ENCODE data around the gene TMEM238L.

Gene TMEM238L

DNA sequence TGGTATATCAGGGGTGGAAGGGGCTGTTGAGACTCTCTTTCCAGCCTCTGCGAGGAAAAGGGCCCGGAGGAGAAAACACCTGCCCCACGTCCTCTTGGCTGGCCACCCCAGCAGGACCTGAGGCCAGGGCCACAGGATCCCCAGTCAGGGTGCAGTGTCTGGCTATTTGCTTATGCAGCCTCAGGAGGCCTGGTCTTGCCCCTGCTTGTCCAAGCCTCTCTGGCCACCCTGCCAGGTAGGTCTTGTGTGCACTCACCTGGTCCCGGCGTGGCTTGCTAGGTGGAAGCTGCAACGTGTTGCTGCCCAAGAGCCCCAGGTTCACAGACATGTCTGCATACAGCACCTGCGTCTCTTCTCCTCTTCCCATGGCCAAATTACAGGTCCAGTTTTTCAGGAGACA, 549 bp downstream of the TMEM238L start:
- no peak for DNase-seq

GRCh38 chr17:10802496-10803284, 1.2 kb downstream of the TMEM238L start:
- DNase-seq, result no peak

DNA sequence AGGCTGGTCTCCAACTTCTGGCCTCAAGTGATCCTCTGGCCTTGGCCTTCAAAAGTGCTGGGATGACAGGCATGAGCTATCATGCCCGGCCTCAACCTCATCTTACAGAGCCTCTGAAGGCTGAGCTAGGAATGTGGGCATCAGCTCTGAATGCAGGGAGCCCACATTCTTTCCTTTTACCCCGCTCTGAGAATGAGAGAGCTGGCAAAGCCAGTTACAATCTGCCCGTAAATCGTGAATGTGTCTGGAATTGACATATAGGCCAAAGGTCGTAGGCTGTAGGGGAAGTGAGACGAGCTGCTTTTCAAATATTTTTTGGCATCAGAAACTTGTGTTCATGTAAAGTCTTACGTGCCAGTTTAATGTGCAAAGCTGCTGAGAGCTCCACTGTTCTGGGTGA, 4.5 kb downstream of the TMEM238L start:
- no peak for DNase-seq

DNA sequence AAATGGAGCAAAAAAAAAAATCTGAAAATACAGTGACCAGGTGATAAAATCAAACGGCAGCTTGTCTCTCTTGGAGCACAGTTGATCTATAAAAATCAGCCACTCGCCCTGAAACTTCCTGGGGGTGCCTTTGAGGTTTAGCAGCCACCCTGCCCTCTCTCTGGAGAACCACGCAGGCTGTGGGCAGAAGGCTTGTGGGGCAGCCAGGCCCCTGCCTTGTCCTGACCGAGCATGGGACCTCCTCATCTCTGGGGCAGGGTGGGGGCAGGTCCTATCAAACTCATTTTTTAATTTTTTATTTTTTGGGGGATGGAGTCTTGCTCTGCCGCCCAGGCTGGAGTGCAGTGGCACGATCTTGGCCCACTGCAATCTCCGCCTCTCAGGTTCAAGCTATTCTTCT, 5.0 kb downstream of the TMEM238L start:
- no peak for DNase-seq

- DNase-seq, result no peak
These were observed 5.6 kb downstream of the TMEM238L start for GRCh38 chr17:10798332-10798749.

DNA sequence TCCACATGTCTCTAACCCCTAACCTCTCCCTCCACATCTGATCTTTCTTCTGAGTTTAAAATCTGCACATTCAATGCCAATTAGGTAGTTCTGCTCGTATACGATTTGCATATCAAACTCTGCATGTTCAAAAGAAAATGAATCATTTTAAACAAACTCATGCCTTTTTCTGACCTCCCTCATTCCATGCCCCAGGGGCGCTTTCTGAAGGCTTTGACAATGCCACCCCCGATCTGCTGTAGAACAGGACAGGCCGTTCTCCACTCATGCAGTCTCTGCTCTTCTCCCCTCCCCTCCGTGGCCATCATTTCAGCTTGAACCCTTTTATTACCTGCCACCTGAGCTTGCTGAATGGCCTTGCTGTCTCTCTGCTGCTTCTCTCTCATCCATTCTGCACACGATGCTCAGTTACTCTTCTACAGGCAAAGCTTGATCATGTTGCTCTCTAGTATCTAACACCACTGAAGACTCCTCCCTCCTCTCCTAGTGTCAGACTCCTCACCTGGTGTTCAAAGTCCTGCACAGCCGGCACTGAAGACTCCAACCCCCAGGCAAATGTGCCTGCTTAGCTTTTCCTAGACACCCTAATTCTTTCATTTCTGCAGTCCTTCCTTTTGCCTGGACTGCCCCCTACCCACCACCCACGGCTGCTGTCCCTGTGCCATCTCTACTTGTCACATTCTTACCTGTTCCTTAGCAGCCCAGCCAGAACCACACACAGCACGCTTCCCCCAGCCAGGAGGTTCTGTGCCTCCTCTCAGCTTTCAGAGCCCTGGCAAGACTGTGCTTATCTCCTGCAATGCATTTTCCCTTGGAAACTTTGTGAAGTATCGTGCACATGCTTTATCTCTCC, 6.2 kb downstream of the TMEM238L start:
- DNase-seq, result no peak

DNA sequence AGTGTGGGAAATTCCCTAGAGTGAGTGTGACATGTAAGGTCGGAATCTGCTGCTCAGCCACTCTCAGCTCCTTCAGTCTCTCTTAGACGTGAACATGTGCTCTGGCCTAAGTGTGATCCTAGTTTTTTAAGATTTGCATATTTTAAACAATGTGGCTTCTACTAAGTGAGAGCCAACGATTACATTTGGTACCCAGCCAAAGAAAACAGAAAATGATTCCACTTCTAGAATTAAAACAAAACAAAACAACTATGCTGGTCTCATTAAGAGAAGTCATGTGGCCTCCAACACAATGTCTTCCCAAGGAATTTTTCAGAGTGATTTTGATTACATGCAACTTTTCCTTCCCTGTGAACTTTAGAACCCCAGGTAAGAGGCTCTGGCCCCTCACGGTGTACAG, 10.1 kb downstream of the TMEM238L start:
- DNase-seq, result no peak

GRCh38 chr17:10793256-10793655, 10.6 kb downstream of the TMEM238L start:
- no peak for DNase-seq

DNA sequence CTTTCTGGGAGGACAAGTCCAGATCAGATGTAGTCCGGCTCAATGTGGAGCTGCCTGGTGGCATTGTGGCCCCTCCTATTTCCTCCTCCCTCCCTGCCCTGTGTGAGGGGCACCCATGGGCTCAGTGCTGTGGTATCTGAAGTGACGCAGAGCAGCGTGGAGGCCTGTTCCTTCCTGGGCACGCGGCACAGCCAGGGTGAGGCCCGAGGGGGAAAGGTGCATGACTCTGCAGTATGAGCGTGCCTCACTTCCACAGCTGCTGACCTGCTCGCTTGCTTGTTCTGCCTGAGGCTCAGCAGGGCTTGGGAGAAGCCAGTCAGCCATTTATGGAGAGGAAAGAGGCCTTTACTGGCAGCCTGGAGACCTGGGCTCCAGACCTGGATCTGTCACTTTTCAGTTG, 11.7 kb downstream of the TMEM238L start:
- DNase-seq, result no peak

- DNase-seq, result no peak
These were observed 13.2 kb downstream of the TMEM238L start for GRCh38 chr17:10790491-10791401.

DNA sequence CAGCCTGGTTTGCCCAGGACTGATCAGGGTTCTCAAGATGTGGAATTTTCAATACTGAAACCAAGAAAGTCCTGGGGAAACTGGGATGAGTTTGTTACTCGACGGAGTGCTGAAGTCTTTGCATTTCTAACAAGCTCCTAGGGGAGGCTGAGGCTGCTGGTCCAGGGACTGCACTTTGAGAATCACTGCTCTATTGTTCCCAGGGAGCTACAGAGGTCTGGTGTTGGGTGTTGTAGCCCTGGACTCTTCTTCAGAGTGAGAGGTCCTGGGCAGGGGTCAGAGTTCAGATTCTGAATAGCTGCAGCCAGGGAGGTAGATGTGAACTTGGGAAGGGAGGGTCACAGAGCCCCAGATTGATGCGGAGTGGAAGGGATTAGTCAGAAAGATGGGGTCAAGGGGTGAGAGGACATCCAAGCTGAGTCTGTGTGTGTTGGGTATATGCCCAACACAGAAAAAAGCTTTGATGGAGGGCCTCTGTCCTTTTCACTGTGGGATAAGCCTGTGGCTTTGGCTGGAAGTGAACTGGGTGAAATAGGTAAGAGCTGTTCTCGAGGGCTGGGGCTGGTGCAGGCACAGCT, 14.1 kb downstream of the TMEM238L start:
- no peak for DNase-seq

DNA sequence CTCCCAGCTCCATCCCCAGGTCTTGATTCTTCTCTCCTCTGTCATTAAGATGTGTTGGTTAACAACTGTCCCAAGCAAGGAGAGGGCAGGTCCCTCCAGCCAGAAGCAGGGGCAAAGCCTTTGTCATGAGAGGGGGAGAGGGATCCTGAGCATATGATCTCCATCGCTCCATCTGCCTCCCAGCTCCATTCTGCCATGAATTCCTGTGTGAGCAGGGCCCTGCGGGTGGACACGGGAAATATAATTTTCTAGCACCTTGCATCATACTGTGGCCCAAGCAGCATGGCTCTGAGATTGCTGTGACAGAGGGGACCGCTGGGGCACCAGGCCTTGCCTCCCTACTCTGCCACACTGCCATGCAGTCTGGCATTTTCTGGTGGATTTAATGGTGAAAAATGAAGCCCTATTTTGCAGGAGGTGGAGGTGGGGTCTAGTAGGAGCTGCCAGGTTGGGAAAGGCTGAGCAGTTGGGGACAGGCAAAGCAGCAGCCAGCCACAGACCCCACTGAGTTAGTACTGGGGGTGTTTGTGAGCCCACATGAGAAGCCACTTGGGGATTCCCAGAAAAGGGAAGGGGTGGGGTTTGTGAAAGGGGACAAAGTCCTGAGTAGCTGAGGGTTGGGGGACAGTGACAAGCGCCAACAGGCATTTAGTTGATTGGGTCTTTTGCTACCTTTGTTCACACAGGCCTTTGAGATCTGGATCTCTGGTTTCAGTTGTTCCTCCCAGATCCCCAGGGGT, 16.4 kb downstream of the TMEM238L start:
- DNase-seq, result no peak

- no peak for DNase-seq
These were observed 18.6 kb downstream of the TMEM238L start for GRCh38 chr17:10785295-10785694.

GRCh38 chr17:10779609-10780008, 24.3 kb downstream of the TMEM238L start:
- DNase-seq, result no peak

GRCh38 chr17:10777890-10778289, 26.0 kb downstream of the TMEM238L start:
- no peak for DNase-seq

DNA sequence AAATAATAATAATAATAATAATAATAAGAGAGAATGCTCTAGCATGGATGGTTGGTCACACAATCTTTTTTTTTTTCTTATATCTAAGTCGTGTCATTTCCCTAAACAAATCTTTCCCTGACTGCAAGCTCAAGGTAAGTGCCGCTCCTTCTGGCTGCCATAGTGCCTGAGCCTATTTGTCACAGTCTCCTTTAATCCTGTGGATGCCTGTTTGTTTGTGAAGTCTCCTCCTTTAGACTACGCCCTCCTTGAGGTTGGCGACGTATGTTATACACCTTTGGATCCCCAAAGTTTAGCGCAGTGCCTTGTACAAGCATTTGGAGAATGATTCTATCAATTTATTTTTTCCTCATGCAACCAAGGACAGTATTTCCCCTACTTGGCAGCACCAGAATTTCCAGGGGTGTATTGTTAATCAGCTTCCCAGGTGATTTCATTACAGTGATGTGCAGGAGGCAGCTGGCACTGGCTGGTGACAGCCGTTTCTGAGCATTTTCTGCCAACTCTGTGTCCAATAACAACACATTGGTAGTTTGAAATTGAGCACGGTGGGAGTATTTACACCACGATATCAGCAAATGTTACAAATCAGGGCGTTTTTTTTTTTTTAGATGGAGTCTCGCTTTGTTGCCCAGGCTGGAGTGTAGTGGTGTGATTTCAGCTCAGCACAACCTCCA, 26.6 kb downstream of the TMEM238L start:
- DNase-seq, result no peak

- DNase-seq, result no peak
These were observed 27.5 kb downstream of the TMEM238L start for GRCh38 chr17:10776381-10776780.

DNA sequence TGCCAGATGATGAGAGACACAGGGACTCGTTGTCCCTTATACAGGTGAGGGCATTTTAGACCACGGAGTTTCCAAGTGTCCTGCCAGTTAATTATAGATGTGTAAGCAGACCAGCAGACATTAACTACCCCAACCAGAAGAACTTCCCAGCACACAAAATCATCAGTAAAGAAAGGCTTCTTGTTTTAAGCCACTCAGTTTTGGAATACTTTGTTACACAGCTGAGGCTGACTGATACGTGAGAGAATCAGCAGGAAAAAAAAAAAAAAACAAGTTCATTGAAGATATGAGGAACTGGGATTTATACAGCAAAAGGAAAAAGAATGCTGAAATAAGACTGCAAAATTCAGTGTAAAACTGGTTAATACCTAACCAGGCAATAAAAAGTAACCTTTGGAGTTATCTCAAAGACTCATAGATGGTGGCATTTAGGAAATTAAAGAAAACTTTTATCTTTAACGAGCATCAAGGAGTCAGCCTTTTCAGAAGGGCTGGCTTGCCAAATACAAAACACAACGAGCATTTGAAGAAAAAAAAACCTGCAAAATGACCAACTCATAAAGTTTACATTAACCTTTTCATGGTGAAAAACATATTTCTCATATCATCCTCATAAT, 28.1 kb downstream of the TMEM238L start:
- DNase-seq, result no peak

DNA sequence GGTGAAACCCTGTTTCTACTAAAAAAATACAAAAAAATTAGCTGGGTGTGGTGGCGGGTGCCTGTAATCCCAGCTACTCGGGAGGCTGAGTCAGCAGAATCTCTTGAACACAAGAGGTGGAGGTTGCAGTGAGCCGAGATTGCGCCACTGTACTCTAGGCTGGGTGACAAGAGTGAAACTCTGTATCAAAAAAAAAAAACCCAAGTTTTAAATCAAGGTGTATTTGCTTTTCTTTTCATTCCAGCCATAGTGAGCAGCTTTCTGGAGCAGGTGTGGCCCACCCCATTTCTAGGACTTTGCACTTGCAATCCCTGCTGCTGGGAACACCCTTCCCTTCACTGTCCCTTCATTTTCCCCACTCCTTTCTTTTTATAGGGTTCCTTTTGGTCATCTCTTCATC, 28.8 kb downstream of the TMEM238L start:
- DNase-seq, result no peak

DNA sequence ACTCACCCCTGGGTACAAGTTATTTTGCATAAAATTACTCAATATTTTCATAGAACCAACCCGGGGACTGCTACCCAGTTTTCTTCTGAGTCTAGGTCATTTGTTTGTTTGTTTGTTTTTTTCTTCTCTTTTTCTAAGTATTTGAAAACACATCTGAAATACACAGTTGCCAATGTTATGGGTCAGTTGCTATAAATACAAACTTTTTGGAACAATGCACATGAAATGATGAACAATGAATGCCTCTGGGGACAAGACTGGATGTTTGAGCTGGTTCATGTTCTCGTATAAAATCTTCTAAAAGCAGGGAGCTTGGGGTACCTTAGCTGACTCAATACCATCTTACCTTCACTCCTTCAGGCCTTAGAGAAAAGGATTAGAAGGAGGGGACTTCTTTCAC, 30.5 kb downstream of the TMEM238L start:
- DNase-seq, result no peak
